RWPE2 (cell line): ENCODE measurements around the gene AQP10.

Experiments
- ATAC-seq: fragments of 200-7000 bp; cut with Tn5 transposase; 3 replicates; pipeline ENCODE4 v1.9.1; 2021; ENCODE audit warnings: low read depth
- DNase-seq: peaks from one replicate; pipeline ENCODE4 v3.0.0-alpha.2; 2020; ENCODE audit warnings: low spot score
- H3K27ac ChIP-seq: fragments of 450-650 bp; 2 replicates; pipeline ENCODE4 v1.5.1; 2017; ENCODE audit warnings: mild to moderate bottlenecking; ENCODE audit not compliant: poor library complexity, severe bottlenecking
- H3K27me3 ChIP-seq: fragments of 250-450 bp; sonication (Bioruptor Pico); 2 replicates; pipeline ENCODE4 v1.5.1; 2021; ENCODE audit warnings: mild to moderate bottlenecking, moderate library complexity; ENCODE audit not compliant: insufficient read depth, poor library complexity, severe bottlenecking
- H3K36me3 ChIP-seq: fragments of 250-450 bp; sonication (Bioruptor Pico); 2 replicates; pipeline ENCODE4 v1.5.1; 2020; ENCODE audit warnings: low read depth, mild to moderate bottlenecking, moderate library complexity
- H3K4me1 ChIP-seq: fragments of 250-450 bp; sonication (Bioruptor Pico); 2 replicates; pipeline ENCODE4 v1.5.1; 2021; ENCODE audit warnings: mild to moderate bottlenecking, moderate library complexity; ENCODE audit not compliant: insufficient read depth, poor library complexity, severe bottlenecking
- H3K4me3 ChIP-seq: fragments of 250-450 bp; sonication (Bioruptor Pico); 2 replicates; pipeline ENCODE4 v1.5.1; 2021; ENCODE audit warnings: mild to moderate bottlenecking, moderate library complexity; ENCODE audit not compliant: severe bottlenecking
- H3K9me3 ChIP-seq: fragments of 250-450 bp; sonication (Bioruptor Pico); 2 replicates; pipeline ENCODE4 v1.5.1; 2021; ENCODE audit warnings: mild to moderate bottlenecking, moderate library complexity; ENCODE audit not compliant: severe bottlenecking
- CTCF ChIP-seq: fragments of 450-650 bp; IDR thresholded peaks from one replicate; pipeline ENCODE4 v1.5.1; 2017; ENCODE audit warnings: mild to moderate bottlenecking, moderate library complexity; ENCODE audit not compliant: poor library complexity, severe bottlenecking

AQP10 gene

GRCh38 chr1:154347961-154348360 lies 27.1 kb downstream of the AQP10 start:
- Histone ChIP-seq H3K36me3 (peaks cover 48% of the 10 kb centered on the region), H3K4me1 (no peaks in the 10 kb centered on the region), H3K27me3 (no peaks in the 10 kb centered on the region), H3K4me3 (no peak overlapping the region), H3K9me3 (no peaks in the 10 kb centered on the region), H3K27ac (no peak overlapping the region)
- no peak for TF ChIP-seq CTCF
- ATAC-seq (no peak), DNase-seq (no peak)

DNA sequence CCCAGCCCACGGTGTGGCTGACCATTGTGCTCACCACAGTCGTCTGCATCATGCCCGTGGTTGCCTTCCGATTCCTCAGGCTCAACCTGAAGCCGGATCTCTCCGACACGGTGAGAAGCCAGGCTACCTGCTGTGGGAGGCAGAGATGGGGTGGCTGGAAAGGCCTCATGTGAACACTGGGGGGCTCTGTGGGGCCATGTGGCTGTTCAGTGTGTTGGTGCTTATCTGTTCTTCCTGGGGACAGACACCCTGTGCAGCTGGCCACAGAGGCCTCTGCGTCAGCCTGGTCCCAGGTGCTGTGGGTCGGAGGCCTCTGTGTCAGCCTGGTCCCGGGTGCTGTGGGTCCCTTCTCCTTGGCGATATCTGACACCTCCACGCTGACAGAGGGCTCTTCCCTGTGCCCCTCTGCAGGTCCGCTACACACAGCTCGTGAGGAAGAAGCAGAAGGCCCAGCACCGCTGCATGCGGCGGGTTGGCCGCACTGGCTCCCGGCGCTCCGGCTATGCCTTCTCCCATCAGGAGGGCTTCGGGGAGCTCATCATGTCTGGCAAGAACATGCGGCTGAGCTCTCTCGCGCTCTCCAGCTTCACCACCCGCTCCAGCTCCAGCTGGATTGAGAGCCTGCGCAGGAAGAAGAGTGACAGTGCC lies 27.7 kb downstream of the AQP10 start:
- DNase-seq: no peak
- no peak overlapping the region for H3K4me3 ChIP-seq
- TF ChIP-seq CTCF: no peak
- H3K27me3 ChIP-seq: no peaks in the 10 kb centered on the region
- H3K9me3 ChIP-seq: no peaks in the 10 kb centered on the region
- peaks cover 43% of the 10 kb centered on the region for H3K36me3 ChIP-seq
- H3K4me1 ChIP-seq: no peaks in the 10 kb centered on the region
- H3K27ac ChIP-seq: no peak overlapping the region
- ATAC-seq: peak; percentile 7; the same call in 1 of the 3 replicates

GRCh38 chr1:154349121-154349520 lies 28.2 kb downstream of the AQP10 start:
- Histone ChIP-seq H3K9me3 (no peaks in the 10 kb centered on the region), H3K36me3 (peaks cover 37% of the 10 kb centered on the region), H3K4me1 (no peaks in the 10 kb centered on the region), H3K27me3 (no peaks in the 10 kb centered on the region), H3K27ac (no peak overlapping the region), H3K4me3 (no peak overlapping the region)
- no peak for TF ChIP-seq CTCF
- DNase-seq (no peak), ATAC-seq (no peak)

DNA sequence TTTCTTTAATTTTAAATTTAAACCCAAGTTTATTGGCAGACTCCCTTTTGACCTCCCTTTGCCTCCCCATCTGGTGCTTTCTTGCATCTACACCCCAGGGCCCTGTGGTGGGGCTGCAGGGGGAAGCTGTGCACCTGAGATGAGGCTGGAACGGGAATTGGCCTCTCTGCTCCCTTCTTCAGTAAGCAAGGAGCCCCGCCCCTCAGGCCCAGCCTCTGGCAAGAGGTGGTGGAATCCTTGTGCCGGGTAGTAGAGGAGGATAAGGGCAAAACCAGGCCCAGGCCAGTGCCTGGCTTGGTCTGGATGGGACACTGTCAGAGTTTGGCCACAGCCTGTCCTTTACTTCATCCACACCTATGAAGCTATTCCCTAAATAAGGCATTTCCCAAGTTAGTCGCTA lies 29.5 kb downstream of the AQP10 start:
- Histone ChIP-seq H3K4me1 (no peaks in the 10 kb centered on the region), H3K27me3 (no peaks in the 10 kb centered on the region), H3K27ac (no peak overlapping the region), H3K4me3 (no peak overlapping the region), H3K9me3 (no peaks in the 10 kb centered on the region), H3K36me3 (peaks cover 26% of the 10 kb centered on the region)
- DNase-seq (no peak), ATAC-seq (no peak)
- TF ChIP-seq CTCF: no peak

DNA sequence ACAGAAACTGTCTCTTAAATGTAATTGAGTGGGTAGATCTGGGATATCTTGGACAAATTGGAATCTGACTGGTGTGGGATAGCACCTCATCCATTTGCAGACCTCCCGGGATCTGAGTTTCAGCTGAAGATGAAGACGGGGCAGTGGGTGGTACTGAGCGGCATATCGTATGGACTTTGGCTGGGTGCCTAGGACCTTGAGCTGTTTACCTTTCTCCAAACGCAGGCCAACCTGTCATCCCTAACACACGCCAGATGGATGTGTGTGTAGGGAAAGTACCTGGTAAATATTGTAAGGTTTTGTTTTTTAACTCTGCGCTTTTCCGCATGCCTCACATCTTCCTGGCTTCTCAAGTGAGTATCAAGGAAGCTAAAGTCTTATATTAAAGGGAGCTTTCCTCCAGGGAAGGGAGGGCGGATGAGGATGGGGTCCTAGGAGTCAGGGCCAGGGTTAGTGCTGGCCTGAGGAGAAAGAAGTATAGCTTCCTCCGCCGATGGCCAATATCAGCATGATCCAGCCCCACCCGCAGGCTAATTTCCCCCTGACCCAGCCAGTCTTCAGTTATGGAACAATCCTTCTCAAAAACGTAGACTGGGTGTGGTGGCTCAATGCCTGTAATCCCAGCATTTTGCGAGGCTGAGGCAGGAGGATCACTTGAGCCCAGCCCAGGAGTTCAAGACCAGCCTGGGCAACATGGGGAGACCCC lies 30.6 kb downstream of the AQP10 start:
- DNase-seq: no peak
- no peak overlapping the region for H3K27ac ChIP-seq
- H3K27me3 ChIP-seq: no peaks in the 10 kb centered on the region
- H3K4me1 ChIP-seq: no peaks in the 10 kb centered on the region
- no peak for ATAC-seq
- H3K4me3 ChIP-seq: no peak overlapping the region
- H3K9me3 ChIP-seq: no peaks in the 10 kb centered on the region
- peaks cover 15% of the 10 kb centered on the region for H3K36me3 ChIP-seq
- TF ChIP-seq CTCF: no peak
